H1 (cell line): ENCODE measurements around the gene CDH18. TPM values are rescaled to one million over a fixed set of nuclear protein-coding genes. Genes with fewer than 3 reads are reported as not detected.

Experiments
- CTCF ChIA-PET: fragments of 300-600 bp; sonication (Branson Sonifier 250); formaldehyde crosslinking; loops from one replicate; lab custom pipeline; 2021; ENCODE audit not compliant: partially characterized antibody; lab: Charles Lee
- POLR2A ChIA-PET: fragments of 300-600 bp; sonication (Branson Sonifier 250); formaldehyde crosslinking; loops from one replicate; lab custom pipeline; 2021; ENCODE audit warnings: inconsistent platforms; ENCODE audit not compliant: partially characterized antibody; lab: Charles Lee
- DNase-seq, 2 experiments: peaks; one replicate each; pipeline versions ENCODE4 v3.0.0 to v3.0.0-alpha.2; 2010 to 2022; ENCODE audit warnings: low spot score in 2 of 2, low read depth in 1 of 2, mixed read lengths in 1 of 2
- FAIRE-seq: peaks from 2 replicates; lab custom pipeline; 2011; peaks lifted over from hg19 to GRCh38; lab: Jason Lieb, UNC
- H2AFZ ChIP-seq: 2 replicates; pipeline ENCODE4 v1.8.1; 2012; ENCODE audit warnings: low read length, inconsistent platforms
- H2AK5ac ChIP-seq: 2 replicates; pipeline ENCODE4 v1.6.1; 2013; ENCODE audit warnings: low read depth, low read length
- H2BK120ac ChIP-seq: replicated peaks from 2 replicates; pipeline ENCODE3; 2013; ENCODE audit warnings: low read depth, low read length, inconsistent platforms
- H2BK12ac ChIP-seq: 2 replicates; pipeline ENCODE4 v1.6.1; 2013; ENCODE audit warnings: low read depth, low read length
- H2BK15ac ChIP-seq: 2 replicates; pipeline ENCODE4 v1.6.1; 2013; ENCODE audit warnings: low read length
- H2BK20ac ChIP-seq: 2 replicates; pipeline ENCODE4 v1.6.1; 2013; ENCODE audit warnings: low read length
- H2BK5ac ChIP-seq: 2 replicates; pipeline ENCODE4 v1.6.1; 2013; ENCODE audit warnings: low read depth, low read length
- H3K14ac ChIP-seq: 2 replicates; pipeline ENCODE4 v1.6.1; 2013; ENCODE audit warnings: inconsistent platforms; ENCODE audit not compliant: insufficient read length
- H3K18ac ChIP-seq: 2 replicates; pipeline ENCODE4 v1.6.1; 2013; ENCODE audit warnings: low read length; ENCODE audit errors: extremely low read depth
- H3K23ac ChIP-seq: 2 replicates; pipeline ENCODE4 v1.6.1; 2013; ENCODE audit warnings: inconsistent platforms; ENCODE audit not compliant: insufficient read length
- H3K23me2 ChIP-seq: 2 replicates; pipeline ENCODE4 v1.6.1; 2013; ENCODE audit warnings: low read depth, low read length
- H3K27ac ChIP-seq: 2 replicates; pipeline ENCODE4 v1.6.1; 2011; ENCODE audit warnings: low read depth, low read length, inconsistent platforms
- H3K27me3 ChIP-seq, 4 experiments: replicated peaks in 1 of 4; 1 replicate in 1 of 4; 2 replicates in 3 of 4; pipeline versions ENCODE4 v1.6.1 to v1.8.1; 2011 to 2013; ENCODE audit warnings: low read length in 3 of 4, mild to moderate bottlenecking in 3 of 4, inconsistent platforms in 2 of 4, mixed read lengths in 2 of 4, moderate library complexity in 1 of 4; ENCODE audit not compliant: control insufficient read depth in 3 of 4, insufficient read depth in 3 of 4; ENCODE audit errors: extremely low read depth in 1 of 4
- H3K36me3 ChIP-seq, 4 experiments: 2 replicates each; pipeline versions ENCODE4 v1.6.1 to v1.8.1; 2011 to 2013; ENCODE audit warnings: mild to moderate bottlenecking in 4 of 4, low read length in 3 of 4, moderate library complexity in 2 of 4, control low read depth in 1 of 4, inconsistent platforms in 1 of 4; ENCODE audit not compliant: insufficient read depth in 4 of 4, control insufficient read depth in 2 of 4
- H3K4ac ChIP-seq: replicated peaks from 2 replicates; pipeline ENCODE3; 2013; ENCODE audit warnings: low read length, low read depth, mixed read lengths, inconsistent platforms; ENCODE audit not compliant: insufficient read length
- H3K4me1 ChIP-seq, 4 experiments: replicated peaks in 1 of 4; 1 replicate in 1 of 4; 2 replicates in 3 of 4; pipeline versions ENCODE4 v1.6.1 to v1.8.1; 2011 to 2013; ENCODE audit warnings: low read length in 3 of 4, inconsistent platforms in 2 of 4, mixed read lengths in 1 of 4; ENCODE audit not compliant: insufficient read depth in 4 of 4, control insufficient read depth in 3 of 4
- H3K4me2 ChIP-seq, 2 experiments: 2 replicates each; pipeline versions ENCODE4 v1.6.1 to v1.8.1; 2011 to 2013; ENCODE audit warnings: low read depth in 2 of 2, low read length in 2 of 2, control low read depth in 1 of 2, inconsistent platforms in 1 of 2, mild to moderate bottlenecking in 1 of 2; ENCODE audit not compliant: insufficient read depth in 1 of 2
- H3K4me3 ChIP-seq, 4 experiments: fragments of 200-600, 300-600 bp in 1 of 4; sonication (generic), shearing (Covaris generic), sonication (Bioruptor Twin) in 1 of 4; 2 replicates each; pipeline versions ENCODE4 v1.5.1 to v1.8.1; 2011 to 2016; ENCODE audit warnings: low read length in 4 of 4, low read depth in 3 of 4, control low read depth in 2 of 4, inconsistent platforms in 2 of 4, mild to moderate bottlenecking in 2 of 4, mixed read lengths in 1 of 4, moderate library complexity in 1 of 4; ENCODE audit not compliant: insufficient read depth in 2 of 4; ENCODE audit errors: extremely low read depth in 1 of 4
- H3K56ac ChIP-seq: replicated peaks from 2 replicates; pipeline ENCODE3; 2013; ENCODE audit warnings: low read depth, mild to moderate bottlenecking, mixed read lengths, low read length, inconsistent platforms; ENCODE audit not compliant: insufficient read length
- H3K79me1 ChIP-seq: 2 replicates; pipeline ENCODE4 v1.6.1; 2013; ENCODE audit warnings: low read depth, low read length, control low read depth
- H3K79me2 ChIP-seq, 2 experiments: 2 replicates each; pipeline versions ENCODE4 v1.6.1 to v1.8.1; 2012 to 2013; ENCODE audit warnings: low read length in 2 of 2, mild to moderate bottlenecking in 2 of 2, inconsistent platforms in 1 of 2; ENCODE audit not compliant: insufficient read depth in 2 of 2, control insufficient read depth in 1 of 2
- H3K9ac ChIP-seq, 4 experiments: replicated peaks in 1 of 4; 1 replicate in 1 of 4; 2 replicates in 3 of 4; pipeline versions ENCODE4 v1.6.1 to v1.8.1; 2011 to 2013; ENCODE audit warnings: low read depth in 3 of 4, low read length in 3 of 4, control low read depth in 2 of 4, mild to moderate bottlenecking in 2 of 4, moderate library complexity in 2 of 4, inconsistent platforms in 1 of 4; ENCODE audit errors: extremely low read depth in 1 of 4
- H3K9me3 ChIP-seq, 2 experiments: 2 replicates each; pipeline versions ENCODE4 v1.6.1 to v1.8.1; 2012 to 2013; ENCODE audit warnings: mild to moderate bottlenecking in 2 of 2, moderate library complexity in 2 of 2, control low read depth in 1 of 2, inconsistent platforms in 1 of 2, low read depth in 1 of 2, low read length in 1 of 2, mixed read lengths in 1 of 2; ENCODE audit not compliant: insufficient read depth in 2 of 2
- H4K20me1 ChIP-seq, 2 experiments: replicated peaks in 1 of 2; 2 replicates each; pipeline versions ENCODE3 to v1.8.1; 2011 to 2013; ENCODE audit warnings: inconsistent platforms in 2 of 2, low read length in 2 of 2, mild to moderate bottlenecking in 1 of 2; ENCODE audit not compliant: insufficient read depth in 2 of 2, control insufficient read depth in 1 of 2
- H4K5ac ChIP-seq: 2 replicates; pipeline ENCODE4 v1.6.1; 2013; ENCODE audit warnings: low read length, low read depth, mixed read lengths, inconsistent platforms; ENCODE audit not compliant: insufficient read length
- H4K8ac ChIP-seq: 2 replicates; pipeline ENCODE4 v1.8.0; 2013; ENCODE audit warnings: mild to moderate bottlenecking, moderate library complexity, low read length, inconsistent platforms; ENCODE audit not compliant: insufficient read depth; ENCODE audit errors: extremely low read depth
- H4K91ac ChIP-seq: replicated peaks from 2 replicates; pipeline ENCODE3; 2013; ENCODE audit warnings: low read length, mixed read lengths, inconsistent platforms; ENCODE audit not compliant: insufficient read length
- ASH2L ChIP-seq: fragments of 200-600, 300-600 bp; sonication (generic); IDR thresholded peaks from one replicate; pipeline ENCODE4 v1.7.1; 2017; ENCODE audit warnings: low read length
- ATF2 ChIP-seq: IDR thresholded peaks from 2 replicates; pipeline ENCODE4 v1.6.1; 2012; ENCODE audit warnings: low read length, inconsistent platforms
- BACH1 ChIP-seq: IDR thresholded peaks from 2 replicates; pipeline ENCODE4 v1.6.1; 2012; ENCODE audit warnings: low read length, improper control_type of control experiment
- BRCA1 ChIP-seq: IDR thresholded peaks from 2 replicates; pipeline ENCODE4 v1.6.1; 2012; ENCODE audit warnings: low read depth, low read length, improper control_type of control experiment
- CBX5 ChIP-seq: fragments of 300-800, 300-1000 bp; sonication (generic); IDR thresholded peaks from 2 replicates; pipeline ENCODE4 v1.7.1; 2016; ENCODE audit warnings: antibody characterized with exemption, low read length, low read depth
- CEBPB ChIP-seq: IDR thresholded peaks from 2 replicates; pipeline ENCODE4 v1.6.1; 2012; ENCODE audit warnings: low read depth, low read length
- CTBP2 ChIP-seq: IDR thresholded peaks from 2 replicates; pipeline ENCODE4 v1.7.0; 2011; ENCODE audit warnings: borderline replicate concordance, mild to moderate bottlenecking, moderate library complexity, mixed read lengths, low read length; ENCODE audit not compliant: insufficient read depth, insufficient read length
- EZH2 ChIP-seq: fragments of 200-600 bp; sonication (generic); IDR thresholded peaks from 2 replicates; pipeline ENCODE4 v1.7.1; 2012; ENCODE audit warnings: low read depth, mild to moderate bottlenecking, moderate library complexity, low read length, inconsistent platforms; ENCODE audit not compliant: severe bottlenecking
- HDAC6 ChIP-seq: IDR thresholded peaks from one replicate; pipeline ENCODE4 v1.7.1; 2012; ENCODE audit warnings: low read depth, mild to moderate bottlenecking, inconsistent platforms, low read length, moderate library complexity
- JUND ChIP-seq: IDR thresholded peaks from 2 replicates; pipeline ENCODE4 v1.6.1; 2011; ENCODE audit warnings: mild to moderate bottlenecking, improper control_type of control experiment, low read length
- RNF2 ChIP-seq: fragments of 200-900, 300-1000 bp; sonication (generic); IDR thresholded peaks from 2 replicates; pipeline ENCODE4 v1.7.1; 2016; ENCODE audit warnings: borderline replicate concordance, low read depth, mild to moderate bottlenecking, antibody characterized with exemption, low read length; ENCODE audit not compliant: poor library complexity, severe bottlenecking; ENCODE audit errors: missing control alignments
- SRF ChIP-seq: IDR thresholded peaks from 2 replicates; pipeline ENCODE4 v1.6.1; 2011; ENCODE audit warnings: mild to moderate bottlenecking, low read depth, low read length, moderate library complexity
- TEAD4 ChIP-seq: IDR thresholded peaks from 2 replicates; pipeline ENCODE4 v1.6.1; 2012; ENCODE audit warnings: low read depth, low read length, inconsistent platforms, mixed read lengths
- WGBS, 2 experiments: shearing (Covaris generic) in 1 of 2; methylation state at CpG; one replicate each; pipeline versions ENCODE4 v1.1.6 to v1.1.7; 2013 to 2015; ENCODE audit warnings: low lambda C conversion rate in 2 of 2, mixed read lengths in 2 of 2, inconsistent platforms in 1 of 2, low coverage in 1 of 2, missing lambda C conversion rate in 1 of 2; ENCODE audit not compliant: insufficient replicate concordance in 2 of 2, insufficient coverage in 1 of 2, insufficient read length in 1 of 2; ENCODE audit errors: extremely low coverage in 1 of 2, missing lambda C conversion rate in 1 of 2; 5-methylcytosine and 5-hydroxymethylcytosine counted together
- polyA plus RNA-seq, 7 experiments: library from polyadenylated mRNA; depleted of rRNA in 3 of 7; stranded (reverse) in 5 of 7; unstranded in 2 of 7; fragments of >200 nt in 5 of 7; fragments of 200-250 nt in 2 of 7; gene quantifications; 1 replicate in 5 of 7; 2 replicates in 1 of 7; 4 replicates in 1 of 7; pipeline versions ENCODE4 v1.2.1 to v1.2.3, GENCODE V29; 2011 to 2013; ENCODE audit warnings: missing spikeins in 2 of 7, mixed read lengths in 2 of 7
- total RNA-seq: library from RNA; stranded (reverse); fragmentation: NEBNext Ultra II Directional; extraction: Animal tissue kit (Norgen Biotek cat#: 25700); gene quantifications from 2 replicates; pipeline ENCODE4 v1.2.1, GENCODE V29; 2021

The CDH18 gene
- total and polyA plus RNA-seq, 2 of the 8 experiments (the other 6 are each of a cell fraction or from before 2014, with no cell fraction given), result 0.30 to 0.32 TPM

DNA sequence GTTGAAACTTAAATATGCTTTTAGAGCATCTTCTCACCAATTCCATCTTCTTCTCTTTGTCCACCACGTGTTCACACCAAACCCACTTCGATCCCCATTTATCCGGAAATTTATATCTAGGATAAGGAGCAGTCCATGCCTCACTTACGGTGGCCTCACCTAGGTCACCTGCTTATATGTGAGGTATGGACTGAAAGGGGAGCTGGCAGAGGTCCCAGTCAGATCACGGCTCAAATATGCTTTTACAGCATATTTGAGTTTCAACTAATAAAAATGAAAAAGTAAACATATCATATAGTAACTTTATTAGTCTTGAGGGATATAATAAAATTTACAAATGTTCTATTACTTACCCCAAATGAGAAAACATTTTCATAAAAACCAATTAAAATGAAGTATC lies 508.4 kb downstream of the CDH18 start:
- Histone ChIP-seq H4K8ac (no peak overlapping the region), H3K9me3 (no peaks in the 10 kb centered on the region), H2BK5ac (no peak overlapping the region), H3K27me3 (no peaks in the 10 kb centered on the region), H3K4me3 (no peak overlapping the region), H4K20me1 (no peaks in the 10 kb centered on the region), H3K4ac (no peak overlapping the region), H3K56ac (no peak overlapping the region), H3K27ac (no peak overlapping the region), H3K4me1 (no peaks in the 10 kb centered on the region), H3K18ac (no peak overlapping the region), H3K4me2 (no peak overlapping the region), H4K91ac (no peak overlapping the region), H3K36me3 (no peaks in the 10 kb centered on the region), H3K79me1 (no peaks in the 10 kb centered on the region), H3K9ac (no peak overlapping the region), H2AK5ac (no peak overlapping the region), H3K23me2 (no peaks in the 10 kb centered on the region), H2BK15ac (no peak overlapping the region), H3K14ac (no peak overlapping the region), H2BK12ac (no peak overlapping the region), H2AFZ (no peak overlapping the region), H2BK120ac (no peak overlapping the region), H3K23ac (no peak overlapping the region), H2BK20ac (no peak overlapping the region), H3K79me2 (no peaks in the 10 kb centered on the region), H4K5ac (no peak overlapping the region)
- FAIRE-seq, result no peak
- no peak for DNase-seq
- CTCF ChIA-PET, result interaction anchor here (1.3 kb wide), 1 partner anchor 9 kb away, joined by 4 read pairs; no protein-coding TSS in a partner anchor
- 92% methylated on average over 5 of the region's 5 CpGs; no CpG with 5 or more reads in 1 of the 2 experiments for WGBS, 2 experiments
- POLR2A ChIA-PET, result no interaction called here
- TF ChIP-seq CTBP2 (no peak), SRF (no peak), JUND (no peak), RNF2 (no peak), EZH2 (no peak), CBX5 (no peak), ATF2 (no peak), BACH1 (no peak), ASH2L (no peak), HDAC6 (no peak), TEAD4 (no peak), BRCA1 (no peak), CEBPB (no peak)
